ENCODE results near the gene OR8S1.
A peak's percentile ranks its signal among the peaks of the same experiment; 100 is the strongest.
"Not testable (repeated sequence)": the region's sequence is repeated elsewhere in the genome, so short reads cannot be mapped to it uniquely, and the experiment has no call there.

Gene OR8S1

DNA sequence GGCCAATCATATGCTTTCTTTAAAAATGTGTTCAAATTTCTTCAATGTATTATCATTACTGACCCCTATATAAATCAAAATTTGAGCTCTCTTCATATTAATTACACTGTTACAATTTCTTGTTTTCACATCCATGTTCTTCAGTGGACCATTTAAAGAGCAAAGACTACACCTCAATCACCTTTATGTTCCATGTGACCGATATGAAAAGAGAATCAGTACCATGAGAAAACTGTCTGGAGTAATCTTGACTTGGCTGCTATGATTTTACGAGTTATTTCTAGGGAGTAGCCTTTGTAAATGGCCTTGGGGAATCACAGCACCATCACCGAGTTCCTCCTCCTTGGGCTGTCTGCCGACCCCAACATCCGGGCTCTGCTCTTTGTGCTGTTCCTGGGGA is at the start of gene OR8S1:
TSS of gene OR8S1 (plus strand) at position 301 of the 400 bp plus-strand sequence. CDS start at position 301, 0 bp downstream.
- DNase-seq = no peak

DNA sequence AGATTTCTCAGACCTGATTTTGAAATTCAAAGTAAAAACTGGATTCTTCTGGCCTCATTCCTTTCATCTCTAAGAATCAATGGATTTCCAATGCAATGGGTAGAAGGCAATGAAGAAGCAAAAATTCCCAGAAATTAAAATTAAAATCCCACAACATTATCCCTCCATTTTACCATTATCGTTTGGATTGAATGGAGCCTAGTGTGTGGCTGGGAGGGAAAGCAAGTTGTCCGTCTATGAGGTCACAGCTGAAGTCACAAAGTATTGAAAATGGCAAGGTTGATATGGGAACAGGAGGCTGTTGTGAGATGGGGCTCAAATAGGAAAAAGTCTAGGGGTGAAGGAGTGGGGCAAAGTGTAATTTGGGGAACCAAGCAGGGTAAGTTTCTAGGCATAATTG is 43.2 kb upstream of the OR8S1 start, which contains the start of gene C12orf54:
TSS of gene C12orf54 (plus strand) at position 301 of the 400 bp plus-strand sequence. CDS start 799 bp downstream, outside the sequence.
- no peak for DNase-seq

GRCh38 chr12:48482930-48483329 is 42.5 kb upstream of the OR8S1 start:
- no peak for DNase-seq

GRCh38 chr12:48486261-48486660 is 39.2 kb upstream of the OR8S1 start:
- DNase-seq = no peak

- DNase-seq = no peak
These were observed 38.8 kb upstream of the OR8S1 start for GRCh38 chr12:48486679-48487078.

- DNase-seq = no peak
These were observed 36.4 kb upstream of the OR8S1 start for GRCh38 chr12:48489012-48489411.

DNA sequence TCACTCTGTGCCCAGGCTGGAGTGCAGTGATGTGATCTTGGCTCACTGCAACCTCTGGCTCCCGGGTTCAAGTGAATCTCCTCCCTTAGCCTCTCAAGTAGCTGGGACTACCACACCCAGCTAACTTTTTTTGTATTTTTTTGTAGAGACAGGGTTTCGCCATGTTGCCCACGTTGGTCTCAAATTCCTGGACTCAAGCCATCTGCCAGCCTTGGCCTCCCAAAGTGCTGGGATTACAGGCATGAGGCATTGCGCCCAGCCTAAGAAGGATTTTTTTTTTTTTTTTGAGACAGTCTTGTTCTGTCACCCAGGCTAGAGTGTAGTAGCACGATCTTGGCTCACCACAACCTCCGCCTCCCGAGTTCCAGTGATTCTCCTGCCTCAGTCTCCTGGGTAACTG is 36.0 kb upstream of the OR8S1 start:
- not testable (repeated sequence) for DNase-seq

DNA sequence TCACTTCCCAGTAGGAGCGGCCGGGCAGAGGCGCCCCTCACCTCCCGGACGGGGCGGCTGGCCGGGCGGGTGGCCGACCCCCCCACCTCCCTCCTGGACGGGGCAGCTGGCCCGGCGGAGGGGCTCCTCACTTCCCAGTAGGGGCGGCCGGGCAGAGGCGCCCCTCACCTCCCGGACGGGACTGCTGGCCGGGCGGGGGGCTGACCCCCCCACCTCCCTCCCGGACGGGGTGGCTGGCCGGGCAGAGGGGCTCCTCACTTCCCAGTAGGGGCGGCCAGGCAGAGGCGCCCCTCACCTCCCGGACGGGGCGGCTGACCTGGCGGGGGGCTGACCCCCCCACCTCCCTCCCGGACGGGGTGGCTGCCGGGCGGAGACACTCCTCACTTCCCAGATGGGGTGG is 25.2 kb upstream of the OR8S1 start:
- DNase-seq = not testable (repeated sequence)

DNA sequence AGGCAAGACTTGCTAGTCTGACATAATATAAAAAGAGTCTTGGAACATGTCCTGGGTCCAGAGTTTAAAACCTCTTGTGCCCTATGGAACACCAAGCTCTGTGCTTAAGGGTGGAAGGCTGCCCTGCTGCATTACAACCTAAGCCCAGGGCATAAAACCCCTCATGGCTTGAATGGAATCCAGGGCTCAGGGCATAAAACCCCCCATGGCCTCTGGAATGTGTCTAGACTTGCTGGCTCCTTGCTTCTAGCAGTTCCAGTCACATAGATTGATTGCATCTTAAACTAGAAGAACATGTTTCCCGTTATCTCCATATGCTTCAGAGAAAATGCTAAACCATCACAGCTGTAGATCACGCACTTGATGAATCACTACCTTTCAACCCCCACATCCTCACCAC is 18.6 kb upstream of the OR8S1 start:
- DNase-seq = not testable (repeated sequence)

GRCh38 chr12:48508987-48509386 is 16.4 kb upstream of the OR8S1 start:
- DNase-seq = no peak

DNA sequence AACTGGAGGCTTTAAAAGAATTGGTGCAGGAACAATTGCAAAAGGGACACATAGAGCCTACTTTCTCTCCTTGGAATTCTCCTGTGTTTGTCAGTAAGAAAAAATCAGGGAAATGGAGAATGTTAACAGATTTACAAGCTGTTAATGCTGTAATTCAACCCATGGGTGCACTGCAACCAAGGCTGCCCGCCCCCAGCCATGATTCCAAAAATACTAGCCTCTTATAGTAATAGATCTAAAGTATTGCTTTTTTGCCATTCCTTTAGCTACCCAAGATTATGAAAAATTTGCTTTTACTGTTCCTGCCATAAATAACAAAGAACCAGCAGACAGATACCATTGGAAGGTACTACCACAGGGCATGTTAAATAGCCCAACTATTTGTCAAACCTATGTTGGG is 15.3 kb upstream of the OR8S1 start:
- DNase-seq = no peak

- no peak for DNase-seq
These were observed 12.6 kb upstream of the OR8S1 start for GRCh38 chr12:48512855-48513254.

DNA sequence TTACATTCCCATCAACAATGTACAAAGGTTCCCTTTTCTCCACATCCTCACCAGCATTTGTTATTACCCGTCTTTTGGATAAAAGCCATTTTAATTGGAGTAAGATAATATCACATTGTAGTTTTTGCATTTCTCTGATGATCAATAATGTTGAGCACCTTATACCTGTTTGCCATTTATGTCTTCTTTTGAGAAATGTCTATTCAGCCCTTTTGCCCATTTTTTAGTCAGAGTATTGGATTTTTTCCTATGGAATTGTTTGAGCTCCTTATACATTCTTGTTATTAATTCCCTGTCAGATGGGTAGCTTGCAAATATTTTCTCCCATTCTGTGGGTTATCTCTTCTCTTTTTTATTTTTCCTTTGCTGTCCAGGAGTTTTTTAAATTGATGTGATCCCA is 10.7 kb upstream of the OR8S1 start:
- DNase-seq = no peak

- DNase-seq = not testable (repeated sequence)
These were observed 5.1 kb upstream of the OR8S1 start for GRCh38 chr12:48520381-48520780.

GRCh38 chr12:48527891-48528670 is 2.6 kb downstream of the OR8S1 start:
- DNase-seq = no peak

DNA sequence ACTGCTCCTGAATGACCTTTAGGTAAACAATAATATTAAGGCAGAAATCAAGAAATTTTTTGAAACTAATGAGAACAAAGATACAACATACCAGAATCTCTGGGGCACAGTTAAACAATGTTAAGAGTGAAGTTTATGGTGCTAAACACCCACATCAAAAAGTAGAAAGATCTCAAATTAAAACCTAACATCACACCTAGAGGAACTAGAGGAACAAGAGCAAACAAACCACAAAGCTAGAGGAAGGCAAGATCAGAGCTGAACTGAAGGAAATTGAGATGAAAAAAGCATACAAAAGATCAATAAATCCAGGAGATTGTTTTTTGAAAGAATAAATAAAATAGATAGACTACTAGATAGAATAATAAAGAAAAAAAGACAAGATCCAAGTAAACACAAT is 7.2 kb downstream of the OR8S1 start:
- no peak for DNase-seq

GRCh38 chr12:48536602-48537001 is 11.2 kb downstream of the OR8S1 start:
- no peak for DNase-seq

- peak; percentile 20 to 48 for DNase-seq
These were observed 17.0 kb downstream of the OR8S1 start for GRCh38 chr12:48542300-48542928.

- DNase-seq = no peak
These were observed 20.5 kb downstream of the OR8S1 start for GRCh38 chr12:48545833-48546469.

GRCh38 chr12:48547012-48547411 is 21.6 kb downstream of the OR8S1 start:
- DNase-seq = not testable (repeated sequence)

- not testable (repeated sequence) for DNase-seq
These were observed 26.2 kb downstream of the OR8S1 start for GRCh38 chr12:48551636-48552035.

- peak in 1 of 2 donors; percentile 29 for DNase-seq
These were observed 28.4 kb downstream of the OR8S1 start for GRCh38 chr12:48553666-48554343.

DNA sequence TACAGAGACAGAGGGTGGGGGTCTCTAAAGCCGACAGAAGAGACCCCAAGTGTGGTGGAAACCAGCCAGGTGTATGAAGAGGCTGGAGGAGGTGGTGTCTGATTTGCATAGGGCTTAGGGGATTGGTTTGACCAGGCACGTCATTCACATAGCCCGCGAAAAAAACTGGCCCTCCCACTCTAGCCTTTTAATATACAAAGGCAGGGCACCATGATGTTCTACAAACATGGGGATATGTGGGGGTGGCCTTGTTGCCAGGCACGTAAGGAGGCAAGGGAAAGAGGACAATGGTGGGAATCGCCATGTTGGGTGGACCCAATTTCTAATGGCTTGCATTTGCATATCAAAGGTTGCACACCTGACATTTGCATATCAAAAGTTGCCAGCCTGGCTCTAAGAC is 31.2 kb downstream of the OR8S1 start:
- DNase-seq = no peak
